Glomerular visceral epithelial cell (primary cell): ENCODE measurements around the gene WNT7B.
"Not testable (repeated sequence)": the region's sequence is repeated elsewhere in the genome, so short reads cannot be mapped to it uniquely, and the experiment has no call there.

Source experiments
- DNase-seq: peaks from one replicate; pipeline ENCODE4 v3.0.0-alpha.2; 2016; ENCODE audit errors: extremely low spot score

WNT7B gene

DNA sequence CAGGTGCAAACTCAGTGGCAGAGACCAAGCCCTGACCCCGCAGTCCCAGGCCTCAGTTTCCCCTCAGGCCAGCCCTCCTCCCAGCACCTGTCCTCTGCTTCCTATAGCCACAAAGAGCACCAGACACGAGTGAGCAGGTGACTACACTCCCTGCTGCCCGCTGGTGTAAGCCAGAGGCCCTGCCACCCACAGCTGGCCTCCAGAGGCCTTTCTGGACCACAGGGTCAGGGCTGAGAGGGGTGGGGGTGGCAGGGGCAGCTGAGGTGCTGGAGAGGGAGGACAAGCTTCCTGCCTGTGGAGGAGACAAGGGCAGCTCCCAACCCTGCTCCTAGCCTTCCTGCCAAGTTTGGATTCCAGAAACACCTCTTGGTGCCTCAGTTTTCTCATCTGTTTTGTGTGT is 31.3 kb upstream of the WNT7B start:
- peak; percentile 64 for DNase-seq

- peak; percentile 95 for DNase-seq
These were observed 30.9 kb upstream of the WNT7B start for GRCh38 chr22:46007848-46008261.

DNA sequence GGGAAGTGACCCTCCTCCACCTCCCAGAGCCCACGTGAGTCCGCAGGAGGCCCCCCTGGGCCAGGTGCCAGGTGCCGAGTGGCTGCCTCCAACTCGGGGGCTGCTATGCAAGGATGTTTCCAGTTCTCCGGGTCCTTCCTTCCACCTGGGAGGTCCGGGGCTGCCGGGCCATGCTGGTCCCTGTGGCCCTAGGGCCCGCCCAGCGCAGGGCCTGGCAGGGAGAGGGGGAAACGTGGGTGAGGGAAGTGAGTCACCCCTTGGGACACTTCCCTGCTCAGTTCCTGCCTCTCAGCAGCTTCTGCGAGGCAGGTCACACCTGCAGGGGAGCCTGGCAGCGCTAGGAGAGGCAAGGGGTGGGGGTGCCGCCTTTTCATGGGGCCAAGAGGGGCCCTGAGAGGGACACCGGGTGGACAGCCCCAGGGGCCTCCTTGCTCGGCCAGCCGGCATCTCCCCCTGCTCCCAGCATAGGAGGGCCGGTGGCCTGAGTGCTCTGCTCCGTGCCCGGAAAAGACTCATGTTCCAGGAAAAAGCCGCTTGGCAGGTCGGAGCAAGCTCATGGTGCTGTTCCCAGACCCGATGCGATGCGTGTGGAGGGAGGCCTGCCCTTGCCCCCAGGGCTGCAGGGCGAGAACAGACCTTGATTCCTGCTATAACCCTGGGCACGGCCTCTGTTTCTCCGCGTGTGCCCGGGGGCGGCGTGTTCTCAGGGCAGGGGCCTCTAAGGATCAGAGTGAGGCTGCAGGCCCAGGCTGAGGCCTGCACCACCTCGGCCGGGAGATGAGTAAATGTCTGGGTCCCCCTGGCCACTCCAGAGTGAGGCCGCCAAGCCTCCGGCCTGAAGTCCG is 30.3 kb upstream of the WNT7B start:
- peak; percentile 92 for DNase-seq

GRCh38 chr22:46006379-46007002 is 29.5 kb upstream of the WNT7B start:
- peak; percentile 87 for DNase-seq

- DNase-seq: not testable (repeated sequence)
These were observed 28.2 kb upstream of the WNT7B start for GRCh38 chr22:46005116-46005705.

DNA sequence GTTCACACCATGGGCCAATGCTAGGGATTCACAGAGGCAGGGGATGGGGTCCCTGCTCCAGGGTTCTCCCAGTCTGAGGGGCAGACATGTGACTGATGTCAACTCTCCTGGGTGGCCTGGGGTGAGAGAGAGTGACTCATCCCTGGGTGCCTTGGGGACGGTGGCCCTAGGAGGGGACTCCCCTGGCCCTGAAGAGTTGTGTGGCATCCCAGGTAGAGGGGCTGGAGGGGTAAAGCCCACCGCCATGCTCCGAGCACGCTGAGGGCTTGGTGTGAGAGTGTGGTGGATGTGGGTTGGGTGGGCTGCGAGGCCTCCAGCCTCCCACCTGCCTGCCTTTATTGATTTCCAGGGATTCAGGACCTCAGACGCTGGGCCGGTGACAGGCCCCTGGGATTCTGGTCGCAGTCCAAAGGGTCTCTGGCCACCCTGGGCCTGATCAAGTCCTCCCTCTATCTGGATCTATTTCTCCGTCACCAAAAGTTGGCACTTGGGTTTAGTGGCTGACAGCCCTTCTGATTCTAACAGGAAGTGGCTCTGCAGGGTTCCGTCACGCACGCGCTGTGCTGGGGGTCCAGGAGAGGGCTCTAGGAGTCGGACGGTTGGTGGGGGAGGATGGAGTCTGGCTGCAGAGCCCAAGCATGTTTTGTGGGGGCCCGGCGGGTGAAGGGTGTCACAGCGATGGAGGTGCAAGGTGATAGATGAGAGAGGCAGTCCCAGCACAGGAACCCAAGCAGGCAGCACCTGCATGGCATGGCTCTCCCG is 27.3 kb upstream of the WNT7B start:
- no peak for DNase-seq

DNA sequence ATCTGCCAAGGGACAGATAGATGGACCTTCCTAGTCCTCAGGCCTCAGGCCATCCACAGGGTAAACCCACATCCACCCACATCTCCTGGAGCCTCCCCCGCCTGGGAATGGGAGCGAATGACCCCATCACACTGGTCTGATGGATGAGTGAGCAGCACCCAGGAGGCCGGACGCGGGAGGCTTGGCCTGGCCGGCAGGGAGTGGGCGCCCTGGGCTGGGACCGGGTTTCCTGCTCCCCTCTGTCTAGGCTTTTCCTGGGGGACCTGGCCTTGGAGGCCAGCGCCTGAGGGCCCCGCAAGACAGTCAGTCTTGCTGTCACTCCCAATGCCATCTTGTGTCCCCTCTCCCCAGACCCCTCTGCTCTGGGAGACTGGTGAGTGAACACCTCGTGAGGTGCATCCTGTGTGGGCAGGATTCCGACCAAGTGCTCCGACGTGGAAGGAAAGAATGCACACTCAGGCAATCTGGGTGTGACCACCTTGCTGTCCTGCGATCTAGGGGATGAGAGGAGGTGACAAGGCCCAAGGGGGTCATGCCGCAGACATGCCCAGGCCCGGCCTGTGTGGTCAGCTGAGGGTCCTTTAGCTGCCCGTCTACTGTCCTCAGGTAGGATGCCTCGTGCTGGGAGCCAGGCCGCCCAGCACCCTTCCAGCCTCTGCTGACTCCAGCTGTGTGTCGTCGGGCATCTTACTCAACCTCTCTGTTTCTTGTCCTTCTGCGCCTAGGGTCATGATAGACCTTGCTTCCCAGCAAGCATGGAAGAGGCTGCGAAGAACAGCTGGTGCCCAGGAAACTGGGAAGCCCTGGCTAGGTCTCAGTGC is 26.5 kb upstream of the WNT7B start:
- peak; percentile 75 for DNase-seq

DNA sequence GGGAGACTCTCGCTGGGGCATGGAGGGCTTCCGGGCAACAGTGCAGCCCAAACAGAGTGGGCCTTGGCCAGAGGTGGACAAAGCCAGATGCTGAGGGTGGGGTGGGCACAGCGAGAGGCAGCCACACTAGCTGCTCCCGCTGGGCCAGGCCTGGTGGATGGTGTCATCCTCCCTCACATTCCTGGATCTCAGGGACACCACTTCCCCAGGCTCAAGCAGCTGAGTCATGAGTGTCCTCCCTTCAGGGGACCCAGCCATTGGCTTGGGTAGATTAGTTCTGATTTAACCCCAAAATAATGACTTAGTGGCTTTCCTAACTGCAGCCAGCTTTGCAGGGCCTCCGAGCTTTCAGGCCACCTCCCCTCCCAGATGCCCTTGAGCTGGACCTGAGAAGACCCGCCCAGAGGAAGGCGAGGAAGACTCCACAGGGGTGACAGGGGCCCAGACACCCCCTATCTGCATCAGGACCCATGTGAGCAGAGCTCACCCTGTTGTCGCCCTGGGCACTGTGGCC is 25.9 kb upstream of the WNT7B start:
- DNase-seq: peak; percentile 71

GRCh38 chr22:46001426-46002106 is 24.6 kb upstream of the WNT7B start:
- DNase-seq: no peak

DNA sequence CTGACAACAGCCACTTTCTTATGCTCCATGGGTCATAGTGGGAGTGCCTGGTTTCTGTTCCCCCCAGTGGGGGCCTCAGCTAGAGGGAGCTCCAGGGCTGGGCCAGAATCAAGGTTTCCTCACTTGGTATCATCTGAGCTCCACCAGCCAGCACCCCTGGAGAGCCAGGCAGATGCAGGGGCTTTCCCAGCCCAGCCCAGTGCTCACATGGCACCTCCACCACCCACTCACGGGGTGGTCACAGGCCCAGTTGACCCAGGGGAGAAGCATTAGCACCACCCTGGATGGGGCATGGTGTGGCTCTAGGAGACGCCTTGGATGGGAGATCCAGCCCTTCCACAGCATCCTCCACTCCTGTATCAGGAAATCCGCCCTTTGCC is 24.1 kb upstream of the WNT7B start:
- DNase-seq: no peak

DNA sequence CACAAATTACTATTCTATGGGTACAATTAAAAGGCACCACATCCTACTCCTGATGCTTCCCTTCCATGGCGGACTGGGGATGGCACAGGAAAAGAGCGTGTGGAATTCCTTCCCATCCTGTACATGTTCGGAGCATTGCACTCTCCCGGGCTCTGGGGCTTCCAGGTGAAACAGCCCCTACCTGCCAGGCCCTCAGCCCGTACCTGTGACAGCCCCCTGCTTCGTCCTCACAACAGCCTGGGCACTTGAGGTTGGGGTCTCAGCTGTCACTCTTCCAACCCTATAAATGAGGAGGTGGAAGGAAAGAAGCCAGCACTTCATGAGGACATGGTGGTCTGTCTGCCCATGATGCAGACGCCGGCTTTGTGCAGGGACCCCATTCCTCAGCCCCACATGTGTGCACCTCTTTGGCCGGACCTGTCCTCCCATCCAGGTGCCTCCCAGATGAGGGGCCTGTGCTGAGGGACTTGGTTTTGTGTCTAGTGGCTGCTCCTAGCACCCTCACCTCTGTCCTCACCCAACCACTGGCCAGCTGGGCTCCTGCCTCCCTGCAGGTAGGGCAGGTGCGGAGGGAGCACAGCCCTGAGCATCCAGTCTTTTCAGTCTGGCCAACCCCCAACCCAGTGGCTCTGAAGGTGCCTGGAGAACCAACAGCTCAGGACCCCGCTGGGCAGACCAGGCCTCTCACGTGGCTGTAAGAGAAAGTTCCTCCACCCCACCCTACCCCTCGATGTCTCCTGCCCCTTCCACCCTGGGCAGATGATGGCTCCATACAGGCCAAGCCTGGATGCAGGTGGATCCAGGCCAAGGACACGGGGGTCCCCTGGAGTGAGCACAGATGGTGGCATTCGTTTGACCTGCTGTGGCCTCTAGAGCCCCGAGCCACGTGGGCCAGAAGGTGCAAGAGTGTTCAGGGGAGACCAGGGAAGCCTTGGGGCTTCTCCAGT is 23.4 kb upstream of the WNT7B start:
- no peak for DNase-seq

- no peak for DNase-seq
These were observed 22.5 kb upstream of the WNT7B start for GRCh38 chr22:45999379-45999971.

- DNase-seq: no peak
These were observed 21.8 kb upstream of the WNT7B start for GRCh38 chr22:45998638-45999378.

DNA sequence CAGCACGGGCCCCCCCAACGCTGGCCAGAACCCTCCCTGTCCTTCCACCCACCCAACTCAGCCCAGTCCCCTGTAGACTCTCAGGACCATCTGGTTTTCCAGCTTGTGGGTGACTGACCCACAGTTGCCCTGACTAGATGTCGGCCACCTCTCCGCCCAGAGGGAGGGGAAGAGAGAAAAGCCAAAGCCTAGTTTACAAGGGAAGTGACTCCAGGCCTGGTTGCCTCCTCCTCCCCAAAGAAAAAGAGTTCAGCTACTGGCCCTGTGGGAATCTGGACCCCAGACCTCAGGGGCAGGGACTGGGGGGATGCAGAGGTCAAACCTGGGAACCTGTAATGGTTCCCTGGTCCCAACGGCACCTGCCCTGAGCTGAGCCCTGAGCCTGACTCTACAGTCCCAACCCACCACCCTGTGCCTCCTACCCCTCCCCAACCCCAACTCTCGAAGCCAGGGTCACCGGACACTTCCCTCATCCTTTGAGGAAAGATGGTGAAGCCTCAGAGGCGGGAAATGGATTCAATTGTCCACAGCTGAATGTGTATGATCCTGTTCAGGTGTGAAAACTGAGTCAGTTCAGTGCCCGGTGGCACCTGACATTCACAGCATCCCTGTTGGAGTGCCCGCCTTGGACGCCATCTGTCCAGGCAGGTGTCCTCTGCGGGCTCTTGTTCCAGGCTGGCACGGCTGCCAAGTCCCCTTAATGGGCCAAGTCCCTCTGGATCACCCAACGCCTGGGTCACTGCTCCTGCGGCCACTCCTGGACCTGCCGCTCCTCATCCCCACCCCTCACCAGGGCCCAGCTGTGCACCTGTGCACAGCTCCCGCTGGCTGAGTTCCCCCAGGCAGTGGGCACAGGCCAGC is 21.0 kb upstream of the WNT7B start:
- no peak for DNase-seq

DNA sequence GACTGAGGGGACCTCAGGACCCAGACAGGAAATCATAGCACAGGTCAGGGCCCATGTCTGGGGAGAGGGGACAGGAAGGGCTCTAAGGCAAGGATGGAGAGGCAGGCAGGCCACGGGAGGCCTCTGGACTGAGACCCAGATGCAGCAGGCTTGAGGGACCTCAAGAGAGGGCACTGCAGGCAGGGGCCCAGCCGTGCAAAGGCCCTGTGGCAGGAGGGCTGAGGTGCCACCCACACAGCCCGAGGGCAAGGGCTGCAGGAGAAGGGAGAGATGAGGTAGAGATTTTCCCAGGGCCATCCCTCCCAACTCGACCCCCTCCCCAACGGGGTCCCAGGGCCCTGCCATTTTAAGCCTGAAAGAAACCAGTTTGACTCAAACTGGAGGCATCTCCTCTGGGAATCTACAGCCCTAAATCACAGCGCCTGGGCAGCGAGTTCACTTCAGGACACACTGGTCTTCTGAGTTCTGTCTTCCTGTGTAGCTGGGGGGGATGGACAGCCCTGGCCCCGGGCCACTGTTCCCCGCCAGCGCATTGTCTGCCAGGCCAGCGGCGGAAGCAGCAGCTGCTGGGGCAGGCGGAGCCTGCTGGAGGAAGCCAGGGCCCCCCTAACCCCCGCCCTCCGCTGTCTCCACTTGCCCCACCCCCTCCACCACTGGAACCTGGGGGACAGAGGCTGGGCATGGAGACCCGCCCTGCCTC is 20.3 kb upstream of the WNT7B start:
- DNase-seq: peak; percentile 94

- peak; percentile 89 for DNase-seq
These were observed 19.5 kb upstream of the WNT7B start for GRCh38 chr22:45996241-45997076.
